Fibroblast of the aortic adventitia (primary cell): ENCODE data around the gene LURAP1L. TPM values are rescaled to one million over a fixed set of nuclear protein-coding genes. Genes with fewer than 3 reads are reported as not detected.

ENCODE experiments used
- DNase-seq: peaks from one replicate; pipeline ENCODE4 v3.0.0-alpha.2; 2010; ENCODE audit warnings: low read depth
- H3K4me3 ChIP-seq: 2 replicates; pipeline ENCODE4 v1.5.1; 2011; ENCODE audit warnings: low read depth, mild to moderate bottlenecking, control low read depth, low read length, moderate library complexity
- total RNA-seq: library from RNA; depleted of rRNA; stranded (reverse); fragments of >200 nt; gene quantifications from 2 replicates; pipeline ENCODE4 v1.2.3, GENCODE V29; 2012; ENCODE audit warnings: low replicate concordance
- TF ChIP-seq, protein P1 (sequence below): IDR thresholded peaks from 2 replicates; pipeline ENCODE4 v1.5.1; 2011; ENCODE audit warnings: mild to moderate bottlenecking, low read length, control low read depth, inconsistent platforms; ENCODE audit not compliant: insufficient read depth

The LURAP1L gene
- total RNA-seq, 1 donor = 47.5 TPM

GRCh38 chr9:12815888-12816287, 41.1 kb downstream of the LURAP1L start:
- TF ChIP-seq, protein P1, sequence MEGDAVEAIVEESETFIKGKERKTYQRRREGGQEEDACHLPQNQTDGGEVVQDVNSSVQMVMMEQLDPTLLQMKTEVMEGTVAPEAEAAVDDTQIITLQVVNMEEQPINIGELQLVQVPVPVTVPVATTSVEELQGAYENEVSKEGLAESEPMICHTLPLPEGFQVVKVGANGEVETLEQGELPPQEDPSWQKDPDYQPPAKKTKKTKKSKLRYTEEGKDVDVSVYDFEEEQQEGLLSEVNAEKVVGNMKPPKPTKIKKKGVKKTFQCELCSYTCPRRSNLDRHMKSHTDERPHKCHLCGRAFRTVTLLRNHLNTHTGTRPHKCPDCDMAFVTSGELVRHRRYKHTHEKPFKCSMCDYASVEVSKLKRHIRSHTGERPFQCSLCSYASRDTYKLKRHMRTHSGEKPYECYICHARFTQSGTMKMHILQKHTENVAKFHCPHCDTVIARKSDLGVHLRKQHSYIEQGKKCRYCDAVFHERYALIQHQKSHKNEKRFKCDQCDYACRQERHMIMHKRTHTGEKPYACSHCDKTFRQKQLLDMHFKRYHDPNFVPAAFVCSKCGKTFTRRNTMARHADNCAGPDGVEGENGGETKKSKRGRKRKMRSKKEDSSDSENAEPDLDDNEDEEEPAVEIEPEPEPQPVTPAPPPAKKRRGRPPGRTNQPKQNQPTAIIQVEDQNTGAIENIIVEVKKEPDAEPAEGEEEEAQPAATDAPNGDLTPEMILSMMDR = no peak
- DNase-seq = peak; percentile 56
- no peak overlapping the region for H3K4me3 ChIP-seq

DNA sequence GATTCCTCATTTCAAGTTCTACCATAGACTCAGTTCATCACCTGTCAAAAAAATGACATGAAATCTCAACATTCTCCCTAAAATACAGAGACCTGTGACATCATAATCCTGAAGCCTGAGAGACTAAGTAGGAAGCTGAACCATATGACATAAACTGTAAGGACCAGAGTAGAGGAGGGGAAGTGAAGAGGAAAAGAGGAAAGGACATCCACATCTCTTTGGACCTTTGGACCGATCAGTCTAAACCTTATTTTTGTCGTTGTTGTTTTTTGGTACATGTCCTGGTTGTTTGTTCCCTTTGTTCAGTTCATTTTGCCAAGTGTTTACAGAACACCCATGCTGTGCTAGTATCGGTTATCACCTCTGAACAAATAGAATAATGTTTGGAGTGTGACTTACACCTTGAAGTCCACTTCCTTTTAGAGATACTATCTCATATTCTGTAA, 41.9 kb downstream of the LURAP1L start:
- no peak overlapping the region for H3K4me3 ChIP-seq
- DNase-seq = no peak
- TF ChIP-seq, protein P1 = no peak

DNA sequence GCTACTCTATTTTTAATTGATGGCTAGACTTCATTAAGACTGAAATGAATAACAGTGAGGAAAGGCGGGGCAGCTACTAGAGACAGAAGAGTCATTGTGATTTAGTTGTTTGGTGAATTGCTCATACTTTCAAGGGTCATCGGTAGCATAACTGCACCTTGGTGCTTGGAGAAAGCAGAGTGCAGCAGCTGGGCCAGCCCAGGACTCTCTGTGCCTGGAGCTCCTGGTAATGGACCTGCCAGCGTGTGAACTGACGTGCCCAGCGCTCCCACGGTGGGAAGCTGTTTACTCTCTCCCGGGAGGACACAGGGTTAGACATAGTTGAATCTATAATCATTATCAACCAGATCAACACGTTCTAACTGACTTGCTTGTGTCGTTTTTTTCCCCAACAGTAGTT, 42.9 kb downstream of the LURAP1L start:
- peak; percentile 63 for DNase-seq
- TF ChIP-seq, protein P1 = no peak

DNA sequence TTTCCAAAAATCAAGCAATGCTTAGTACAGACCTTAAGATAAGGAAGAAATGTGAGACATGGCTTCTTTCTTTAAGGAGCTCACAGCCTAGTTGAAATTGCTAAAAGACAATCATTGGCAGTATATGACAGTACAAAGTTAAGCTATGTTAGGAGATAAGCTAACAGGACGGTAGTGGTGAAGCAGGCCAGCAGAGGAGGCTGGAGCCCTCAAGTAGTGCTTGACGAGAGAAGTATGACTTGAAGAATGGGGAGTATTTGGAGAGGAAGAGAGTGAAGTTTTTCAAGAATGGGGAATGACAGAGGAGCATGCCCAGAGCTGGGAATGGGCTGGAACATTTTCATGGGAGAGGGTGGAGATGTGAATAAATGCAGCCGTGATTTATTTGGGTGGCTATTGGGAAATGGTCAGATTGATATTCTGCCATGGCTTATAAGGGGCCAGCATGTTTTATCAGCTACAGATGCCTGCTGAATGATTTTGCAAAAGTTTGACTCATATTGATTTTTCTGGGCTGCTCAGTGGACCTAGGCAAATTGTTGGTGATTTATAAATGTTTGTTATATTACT, 43.7 kb downstream of the LURAP1L start:
- DNase-seq = peak; percentile 99
- TF ChIP-seq, protein P1 = peak; percentile 60
- H3K4me3 ChIP-seq = no peak overlapping the region

More for the DNA sequence above, 42.9 kb downstream of the LURAP1L start:
- H3K4me3 ChIP-seq = peak overlapping the region; percentile 22

- TF ChIP-seq, protein P1 = peak; percentile 63
- DNase-seq = peak; percentile 79
Measured at GRCh38 chr9:12819436-12820185, 44.8 kb downstream of the LURAP1L start.

DNA sequence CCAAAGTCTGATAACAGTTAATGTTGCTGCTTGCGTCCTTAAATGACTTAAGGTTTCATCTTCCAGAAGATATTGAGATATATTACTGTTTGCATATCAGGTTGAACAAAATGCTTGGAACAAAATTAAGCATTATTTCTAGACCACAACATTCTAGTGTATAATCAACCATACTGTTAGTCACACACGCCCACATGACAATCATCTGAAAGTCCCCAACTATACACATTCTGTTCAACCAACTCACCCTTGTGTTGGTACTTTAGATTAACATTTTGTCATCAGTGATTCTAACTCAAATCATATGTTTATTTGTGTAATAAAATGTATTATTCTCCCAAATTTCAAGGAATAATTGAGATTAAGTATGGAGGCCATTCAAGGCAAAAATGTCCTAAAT, 47.3 kb downstream of the LURAP1L start:
- TF ChIP-seq, protein P1 = no peak
- no peak overlapping the region for H3K4me3 ChIP-seq
- peak; percentile 32 for DNase-seq

More at GRCh38 chr9:12819436-12820185, 44.8 kb downstream of the LURAP1L start:
- H3K4me3 ChIP-seq = no peak overlapping the region
